GM21526 (cell line): ENCODE results near the gene DIP2C.
"Not testable (repeated sequence)": the region's sequence is repeated elsewhere in the genome, so short reads cannot be mapped to it uniquely, and the experiment has no call there.

ENCODE experiments used
- ATAC-seq: cut with Tn5 transposase; IDR thresholded peaks from one replicate; pipeline ENCODE4 v1.9.1; 2021; ENCODE audit warnings: moderate library complexity; ENCODE audit not compliant: unreplicated experiment, low FRiP score

DIP2C gene

GRCh38 chr10:644076-644942 is 45.2 kb downstream of the DIP2C start:
- no peak for ATAC-seq

GRCh38 chr10:642186-642890 is 47.1 kb downstream of the DIP2C start:
- no peak for ATAC-seq

- ATAC-seq, result no peak
Measured at GRCh38 chr10:641149-642010, 48.1 kb downstream of the DIP2C start.

GRCh38 chr10:640673-641045 is 48.8 kb downstream of the DIP2C start:
- no peak for ATAC-seq

- no peak for ATAC-seq
Measured at GRCh38 chr10:639751-640672, 49.5 kb downstream of the DIP2C start.

- ATAC-seq, result no peak
Measured at GRCh38 chr10:639001-639750, 50.3 kb downstream of the DIP2C start.

- ATAC-seq, result no peak
Measured at GRCh38 chr10:637771-638195, 51.7 kb downstream of the DIP2C start.

- ATAC-seq, result no peak
Measured at GRCh38 chr10:637221-637620, 52.2 kb downstream of the DIP2C start.

GRCh38 chr10:636769-637168 is 52.7 kb downstream of the DIP2C start:
- no peak for ATAC-seq

GRCh38 chr10:636016-636730 is 53.3 kb downstream of the DIP2C start:
- ATAC-seq, result no peak

- ATAC-seq, result no peak
Measured at GRCh38 chr10:635088-635861, 54.2 kb downstream of the DIP2C start.

GRCh38 chr10:634256-634655 is 55.2 kb downstream of the DIP2C start:
- ATAC-seq, result no peak

- ATAC-seq, result no peak
Measured at GRCh38 chr10:633279-634245, 55.9 kb downstream of the DIP2C start.

- ATAC-seq, result not testable (repeated sequence)
Measured at GRCh38 chr10:632807-633177, 56.7 kb downstream of the DIP2C start.

GRCh38 chr10:632155-632806 is 57.2 kb downstream of the DIP2C start:
- ATAC-seq, result not testable (repeated sequence)

- ATAC-seq, result no peak
Measured at GRCh38 chr10:631266-631665, 58.2 kb downstream of the DIP2C start.
